GOT3 (cell line): Measurements from ENCODE around the gene NACC2.
"Not testable (repeated sequence)": the region's sequence is repeated elsewhere in the genome, so short reads cannot be mapped to it uniquely, and the experiment has no call there.

Source experiments
- DNase-seq: peaks from one replicate; lab custom pipeline; 2025; ENCODE audit warnings: mixed read lengths; lab: John Stamatoyannopoulos, UW

The NACC2 gene

GRCh38 chr9:135976531-135976930, 118.6 kb downstream of the NACC2 start:
- DNase-seq, result no peak

GRCh38 chr9:135975834-135976233, 119.3 kb downstream of the NACC2 start:
- no peak for DNase-seq

GRCh38 chr9:135974220-135974573, 120.9 kb downstream of the NACC2 start:
- no peak for DNase-seq

- no peak for DNase-seq
Observed at GRCh38 chr9:135973277-135974219, 121.5 kb downstream of the NACC2 start.

DNA sequence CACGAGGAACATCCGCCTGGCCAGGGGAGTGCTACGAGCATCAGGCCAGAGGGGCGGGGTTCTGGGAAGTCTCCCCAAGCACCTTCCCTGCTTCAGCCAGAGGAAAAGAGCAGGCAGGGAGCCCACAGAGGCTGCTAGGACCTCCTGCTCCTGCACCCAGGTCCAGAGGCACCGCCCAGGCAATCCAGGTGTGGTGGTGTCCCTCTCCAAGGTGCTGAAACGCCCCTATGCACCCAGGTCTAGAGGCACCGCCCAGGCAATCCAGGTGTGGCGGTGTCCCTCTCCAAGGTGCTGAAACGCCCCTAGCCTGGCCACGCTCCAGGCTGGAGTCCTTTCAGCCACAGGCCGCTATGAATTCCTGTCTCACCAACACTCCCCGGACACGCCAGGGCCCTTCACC, 123.2 kb downstream of the NACC2 start:
- no peak for DNase-seq

DNA sequence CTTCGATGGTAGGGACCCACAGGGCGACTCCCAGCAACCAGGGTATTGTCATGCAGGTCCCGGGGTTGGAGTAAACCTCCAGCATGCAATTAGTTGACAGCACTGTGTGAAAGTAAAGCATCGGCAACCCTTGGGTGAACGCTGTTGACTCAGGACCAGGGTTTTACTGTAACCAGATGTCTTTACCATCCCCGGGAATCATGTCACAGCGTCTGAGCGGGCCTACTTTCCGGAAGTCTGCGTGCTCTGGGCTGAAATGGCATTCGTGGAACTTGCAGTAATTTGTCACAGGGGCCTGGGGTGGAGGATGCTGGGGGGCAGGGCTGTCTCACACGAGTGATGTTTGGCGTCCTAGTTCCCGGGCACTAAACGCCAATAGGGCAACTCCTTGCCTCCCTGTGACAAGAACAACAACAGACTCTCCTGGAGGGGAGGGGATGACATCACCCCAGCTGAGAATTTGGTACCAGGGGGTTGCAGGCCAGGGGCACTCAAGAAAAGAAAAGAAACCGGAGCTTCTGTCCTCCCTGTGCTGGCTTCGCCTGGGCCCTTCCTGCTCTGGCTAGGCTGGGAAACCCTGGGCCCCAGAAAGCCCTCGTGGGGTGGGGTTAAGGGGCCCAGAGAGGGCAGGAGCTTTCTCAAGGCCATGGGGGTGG, 123.8 kb downstream of the NACC2 start:
- DNase-seq, result no peak

DNA sequence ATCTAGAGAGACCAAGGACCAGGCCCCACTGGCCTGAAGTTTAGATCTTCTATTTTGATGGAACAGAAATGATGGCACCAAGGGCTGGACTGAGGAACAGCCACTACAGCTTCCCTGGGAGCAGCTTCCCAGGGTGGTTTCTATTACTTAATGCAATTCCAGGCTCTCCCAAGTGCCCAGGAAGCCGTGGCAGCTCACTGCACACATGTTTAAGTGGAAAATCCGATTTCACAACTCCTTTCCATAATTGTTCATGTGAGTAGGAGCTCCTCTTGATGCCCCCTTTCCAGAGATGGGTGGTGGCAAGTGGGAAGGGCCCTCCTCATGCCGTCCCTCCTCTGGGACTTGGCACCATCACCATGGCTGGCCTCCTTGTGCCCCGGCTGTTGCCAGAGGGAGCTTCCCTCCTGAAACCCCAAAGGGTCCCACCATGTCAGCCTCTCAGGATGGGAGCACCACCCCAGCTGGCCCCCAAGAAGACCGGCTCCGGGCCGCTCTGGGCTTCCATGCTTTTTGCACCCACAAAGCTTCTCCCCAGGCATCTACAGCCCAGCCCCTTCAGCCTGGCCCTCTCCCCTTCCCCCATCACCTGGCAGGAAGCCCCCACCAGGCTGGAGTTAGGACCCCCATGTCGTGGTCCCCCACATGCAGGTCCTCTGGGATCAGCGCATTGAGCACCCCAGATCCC, 124.8 kb downstream of the NACC2 start:
- no peak for DNase-seq

DNA sequence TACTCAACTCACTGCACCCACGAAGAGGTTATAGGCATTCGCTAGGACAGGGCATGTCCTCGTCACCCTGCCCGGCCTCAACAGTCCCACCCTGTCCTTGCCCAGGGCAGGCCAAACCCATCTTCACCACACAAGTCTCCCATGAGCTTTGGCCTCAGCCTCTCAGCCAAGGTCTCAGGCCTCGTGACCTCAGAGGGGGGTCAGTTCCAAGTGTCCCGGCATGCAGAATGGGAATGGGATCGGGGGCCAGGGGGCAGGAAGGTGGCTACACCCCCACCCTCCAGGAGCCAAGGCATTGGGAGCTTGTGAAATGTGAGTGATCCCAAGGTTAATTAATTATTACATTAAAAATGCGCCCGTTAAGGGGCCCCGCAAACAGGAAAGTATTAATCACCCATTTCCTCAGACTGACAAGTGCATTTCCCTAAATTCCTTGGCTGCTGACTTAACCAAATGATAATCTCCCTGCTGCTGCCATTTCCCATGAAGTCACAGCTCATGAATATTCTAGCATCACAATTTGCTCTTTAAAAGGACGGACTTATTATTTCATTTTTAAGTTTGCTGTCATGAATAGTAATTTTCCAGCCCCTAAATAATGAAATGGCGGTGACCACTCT, 125.9 kb downstream of the NACC2 start:
- no peak for DNase-seq

- DNase-seq, result no peak
Observed at GRCh38 chr9:135968601-135969000, 126.5 kb downstream of the NACC2 start.

DNA sequence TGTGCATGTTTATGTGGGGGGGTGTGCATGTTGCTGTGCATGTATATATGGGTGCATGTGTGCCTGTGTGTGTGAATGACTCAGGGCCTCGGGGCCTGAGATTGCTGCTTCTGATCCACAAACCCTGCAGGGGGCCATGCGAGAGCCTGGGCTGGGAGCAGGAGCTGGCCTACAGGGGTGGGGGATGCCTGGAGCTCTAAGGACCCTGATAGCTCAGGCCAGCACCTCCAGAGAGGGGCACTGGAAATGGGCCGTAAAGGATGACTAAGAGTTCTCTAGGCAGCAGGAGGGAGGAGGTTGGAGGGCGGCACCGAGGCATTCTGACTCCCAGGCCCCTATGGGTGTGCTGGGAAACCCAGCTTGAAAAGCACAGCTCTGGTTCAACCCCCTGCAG, 127.0 kb downstream of the NACC2 start:
- DNase-seq, result no peak

DNA sequence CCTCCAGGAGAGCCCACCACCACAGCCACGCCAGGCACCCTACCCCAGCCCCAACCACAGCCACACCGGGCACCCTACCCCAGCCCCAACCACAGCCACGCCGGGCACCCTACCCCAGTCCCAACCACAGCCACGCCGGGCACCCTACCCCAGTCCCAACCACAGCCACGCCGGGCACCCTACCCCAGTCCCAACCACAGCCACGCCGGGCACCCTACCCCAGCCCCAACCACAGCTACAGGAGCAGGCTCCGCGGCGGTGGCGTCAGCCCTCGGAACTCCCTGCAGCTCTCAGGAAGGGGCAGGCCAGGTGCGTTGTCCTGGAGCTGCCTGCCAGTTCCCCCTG, 128.2 kb downstream of the NACC2 start:
- DNase-seq, result not testable (repeated sequence)

DNA sequence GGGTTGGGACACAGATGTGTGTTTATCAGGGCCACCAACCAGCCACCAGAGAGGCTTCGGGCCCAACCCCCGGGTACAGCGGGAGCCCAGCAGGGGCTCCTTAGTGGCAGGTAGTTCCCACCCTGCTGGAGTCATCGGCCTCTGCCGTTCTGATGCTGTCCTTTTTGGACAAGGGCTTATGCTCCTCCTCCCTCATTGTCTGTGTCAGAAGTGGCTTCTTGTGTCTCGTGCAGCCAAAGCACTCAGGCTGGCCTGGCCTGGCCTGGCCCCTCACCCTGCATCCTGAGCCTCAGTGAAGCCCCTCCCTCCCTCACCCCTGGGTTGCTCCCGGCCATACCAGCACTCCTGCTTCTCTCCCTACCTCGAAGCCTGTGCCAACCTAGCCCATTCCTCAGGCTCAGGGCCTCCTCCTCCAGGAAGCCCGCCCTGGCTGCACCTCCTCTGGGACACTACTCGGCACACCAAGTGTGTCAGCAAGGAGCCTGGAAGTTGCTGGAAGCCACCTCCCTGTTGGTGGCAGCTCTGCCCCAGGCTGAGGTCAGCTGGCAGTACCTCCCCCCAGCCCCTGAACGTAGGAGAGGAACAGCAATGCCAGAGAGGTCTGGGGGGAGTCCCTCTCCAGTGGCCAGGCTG, 129.8 kb downstream of the NACC2 start:
- DNase-seq, result no peak

DNA sequence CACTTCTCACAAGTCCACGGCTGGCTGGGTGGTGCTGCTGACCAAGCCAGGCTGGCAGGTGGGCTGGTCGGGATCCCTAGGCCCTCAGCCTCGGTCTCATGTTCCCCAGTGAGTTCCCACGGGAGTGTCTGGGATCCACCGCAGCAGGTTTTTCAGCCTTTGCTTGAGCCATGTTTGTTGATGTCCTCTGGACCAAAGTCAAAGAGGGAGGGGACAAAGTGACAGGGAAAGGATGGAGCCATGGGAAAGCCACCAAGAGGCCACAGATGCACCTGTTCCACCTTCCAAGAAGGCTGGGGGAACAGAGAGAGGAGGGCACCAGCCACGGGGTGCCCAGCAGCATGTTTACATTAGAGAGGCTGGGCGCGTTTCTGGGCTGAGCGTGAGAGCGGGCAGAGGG, 131.2 kb downstream of the NACC2 start:
- DNase-seq, result no peak

GRCh38 chr9:135963338-135963737, 131.8 kb downstream of the NACC2 start:
- DNase-seq, result no peak

DNA sequence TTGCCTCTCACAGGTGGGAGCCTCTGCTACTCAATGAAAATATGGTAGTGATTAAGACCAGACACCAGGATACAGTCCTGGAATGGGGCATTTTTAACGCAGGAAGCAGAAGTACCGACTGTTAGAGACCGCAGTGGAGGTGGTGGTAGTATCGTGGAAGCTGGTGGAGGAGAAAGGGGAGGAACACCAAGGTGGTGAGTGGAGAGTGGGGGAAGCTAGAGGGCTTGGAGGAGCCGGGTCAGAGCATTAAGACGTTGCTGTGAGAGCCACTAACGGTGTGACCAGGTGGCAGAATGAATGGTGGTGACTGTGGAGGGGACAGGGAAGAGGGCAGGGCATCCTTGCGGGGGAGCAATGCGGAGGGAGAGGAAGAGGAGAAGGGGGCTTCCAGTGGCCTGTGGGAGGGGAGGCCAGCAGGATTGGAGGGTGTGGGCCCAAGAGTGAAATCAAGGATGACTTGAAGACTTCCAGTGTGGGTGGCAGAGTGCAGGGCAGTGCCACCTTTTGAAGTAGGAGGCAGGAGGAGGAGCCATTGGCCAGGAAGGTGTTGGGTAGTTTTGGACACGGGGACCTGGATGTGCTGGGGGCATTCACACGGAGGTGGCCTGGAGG, 132.3 kb downstream of the NACC2 start:
- no peak for DNase-seq

DNA sequence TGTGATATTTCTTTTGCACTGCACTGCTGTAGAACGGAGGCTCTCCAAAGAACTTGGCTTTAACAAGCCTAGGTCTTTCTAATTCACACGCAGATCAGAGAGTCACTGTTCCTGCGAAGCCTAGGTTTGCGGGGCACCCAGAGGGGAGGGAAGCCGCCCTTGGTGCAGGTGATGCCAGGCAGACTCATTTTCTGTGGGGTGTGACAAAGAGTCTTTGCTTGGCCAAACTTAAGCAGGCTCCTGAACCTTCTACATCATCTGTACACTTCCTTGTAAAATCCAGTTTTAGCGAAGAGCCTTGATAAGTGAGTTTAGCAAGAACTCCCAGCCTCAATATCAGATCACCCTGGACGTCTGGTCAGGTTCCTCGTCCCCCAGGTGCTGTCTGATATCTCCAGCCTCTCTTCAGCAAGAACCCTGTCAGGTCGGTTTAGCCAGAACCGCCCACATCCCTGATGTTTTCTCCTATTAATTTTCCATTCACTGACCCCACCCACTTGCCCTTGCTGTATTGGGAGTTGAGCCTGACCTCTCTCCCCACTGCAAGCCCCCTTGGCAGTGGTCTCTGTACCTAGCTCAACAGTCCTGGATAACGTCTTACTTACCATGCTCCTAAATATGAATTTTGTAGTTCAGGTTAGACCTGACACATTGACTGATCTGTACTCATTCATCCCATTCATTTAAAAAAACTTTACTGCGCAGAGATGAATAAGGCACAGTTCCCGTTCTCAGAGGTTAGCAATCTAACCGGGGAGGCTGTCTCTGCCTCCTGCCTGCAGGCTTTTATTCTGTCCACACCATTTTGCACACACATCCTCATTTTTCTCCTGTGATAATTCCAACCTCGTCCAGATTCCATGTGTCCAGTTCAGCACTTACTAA, 133.0 kb downstream of the NACC2 start:
- no peak for DNase-seq

- DNase-seq, result peak; percentile 75
Observed at GRCh38 chr9:135961277-135961715, 133.8 kb downstream of the NACC2 start, which contains the start of gene UBAC1. UBAC1 (minus strand) TSS chr9:135961373; CDS start chr9:135961162, 211 bp downstream.

GRCh38 chr9:135960411-135961276, 134.4 kb downstream of the NACC2 start:
- no peak for DNase-seq

DNA sequence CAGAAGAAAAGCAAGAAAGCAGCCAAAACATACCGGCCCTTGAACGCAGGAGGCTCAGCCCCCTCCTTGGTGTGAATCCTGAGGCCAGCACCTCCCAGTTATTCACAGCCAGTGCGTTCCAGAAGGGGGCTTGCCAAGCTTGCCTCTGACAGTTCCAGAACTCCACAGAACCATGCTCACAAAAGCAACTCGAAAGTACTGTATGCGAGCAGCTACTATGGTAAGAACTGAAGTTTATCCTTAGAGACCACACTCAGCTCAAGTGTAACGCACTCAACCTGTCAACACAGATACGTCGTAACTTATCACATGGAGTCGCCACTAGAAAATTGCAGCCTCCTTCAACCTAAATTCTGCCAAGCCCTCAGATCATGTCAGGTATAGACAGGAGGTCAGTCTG, 135.3 kb downstream of the NACC2 start:
- no peak for DNase-seq
